Measurements from ENCODE around the gene SLC38A9.

The SLC38A9 gene

DNA sequence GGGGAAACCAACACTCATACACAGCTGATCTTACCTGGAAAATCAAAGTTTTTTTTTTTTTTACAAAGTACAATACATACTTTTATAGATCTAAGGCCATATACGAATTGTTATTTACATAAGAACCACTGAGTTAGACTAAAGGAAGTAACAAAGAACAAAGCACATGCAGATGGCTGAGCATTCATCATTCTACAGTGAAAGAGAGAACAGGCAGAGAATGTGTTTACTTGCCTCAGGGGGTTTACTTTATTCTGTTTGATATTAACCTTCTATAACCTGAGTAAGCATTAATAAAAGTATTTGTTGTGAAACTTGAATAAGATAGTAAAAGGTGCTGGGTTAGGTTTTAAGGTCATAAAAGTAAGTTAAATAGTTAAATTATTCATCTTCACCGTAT is 54.7 kb downstream of the SLC38A9 start:
- Histone ChIP-seq H3K9me3 (ENCODE audit: low read depth, low read length) (no peaks in the 10 kb centered on the region), H3K27ac (peak overlapping the region; percentile 30; the same call in 1 of the 2 replicates), H3K4me3 (no peak overlapping the region), H3K9ac (ENCODE audit: insufficient read length) (no peak overlapping the region), H3K36me3 (ENCODE audit: insufficient read depth, low read length) (no peaks in the 10 kb centered on the region; the same call in 1 of the 2 replicates)
- DNase-seq (ENCODE audit: low read depth, low spot score) = no peak
- TF ChIP-seq EZH2 (IDR thresholded peaks at IDR 0.05) = no peak

DNA sequence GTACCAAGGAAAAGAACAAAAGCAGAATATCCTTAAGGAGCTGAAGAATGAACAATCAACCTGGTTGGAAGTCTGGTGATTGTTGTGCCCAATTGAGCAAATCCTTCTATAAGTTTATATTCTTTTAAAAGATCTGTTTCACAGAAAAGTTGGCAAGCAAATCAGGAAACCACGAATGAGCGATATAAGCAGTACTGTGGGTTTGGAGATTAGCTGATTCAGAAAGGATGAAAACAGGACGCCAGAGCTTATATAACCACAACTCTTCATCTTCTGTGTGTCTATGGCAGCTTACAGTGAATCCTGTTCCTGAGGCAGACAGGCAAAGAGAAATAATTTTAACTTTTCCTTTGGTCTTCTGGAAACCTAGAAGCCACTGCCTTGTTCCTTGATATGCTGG is 61.7 kb downstream of the SLC38A9 start:
- H3K4me3 ChIP-seq = no peak overlapping the region
- no peak overlapping the region for H3K9ac ChIP-seq (ENCODE audit: insufficient read length)
- no peaks in the 10 kb centered on the region for H3K9me3 ChIP-seq (ENCODE audit: low read depth, low read length)
- peak overlapping the region; percentile 22; the same call in 1 of the 2 replicates for H3K27ac ChIP-seq
- peaks cover 8% of the 10 kb centered on the region for H3K36me3 ChIP-seq (ENCODE audit: insufficient read depth, low read length)
- TF ChIP-seq POLR2AphosphoS5 (IDR thresholded peaks at IDR 0.05; ENCODE audit: borderline replicate concordance, low read depth, low read length) (no peak), EZH2 (IDR thresholded peaks at IDR 0.05) (no peak), FOXP2 (optimal IDR thresholded peaks at IDR 0.05; ENCODE audit: control extremely low read depth, extremely low read length, insufficient read depth) (no peak)
- no peak for DNase-seq (ENCODE audit: low read depth, low spot score)

DNA sequence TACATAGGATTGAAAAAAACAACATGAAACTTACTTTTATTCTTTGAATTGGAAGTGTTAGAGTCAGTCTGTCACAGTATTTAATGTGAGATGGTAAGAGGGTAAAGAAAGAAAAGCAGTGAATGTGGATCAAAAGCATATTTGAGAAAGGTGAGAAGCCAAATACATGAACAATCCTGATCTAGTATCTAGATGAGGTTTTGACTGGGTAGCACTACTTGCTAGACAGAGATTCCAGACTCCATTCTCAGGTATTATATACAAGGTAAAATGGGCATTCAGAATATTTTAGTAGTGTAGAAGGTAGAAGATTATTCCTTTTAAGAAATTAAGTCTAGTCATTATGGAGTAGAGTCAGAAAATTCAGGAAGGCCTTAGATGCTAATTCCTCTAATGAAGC is 62.2 kb downstream of the SLC38A9 start:
- no peak overlapping the region for H3K9ac ChIP-seq (ENCODE audit: insufficient read length)
- no peak for DNase-seq (ENCODE audit: low read depth, low spot score)
- H3K9me3 ChIP-seq (ENCODE audit: low read depth, low read length) = no peaks in the 10 kb centered on the region
- TF ChIP-seq EZH2 (IDR thresholded peaks at IDR 0.05) = no peak
- no peak for TF ChIP-seq POLR2AphosphoS5 (IDR thresholded peaks at IDR 0.05; ENCODE audit: borderline replicate concordance, low read depth, low read length)
- TF ChIP-seq FOXP2 (optimal IDR thresholded peaks at IDR 0.05; ENCODE audit: control extremely low read depth, extremely low read length, insufficient read depth) = no peak
- peaks cover 12% of the 10 kb centered on the region for H3K36me3 ChIP-seq (ENCODE audit: insufficient read depth, low read length)
- H3K27ac ChIP-seq = peak overlapping the region; percentile 22; the same call in 1 of the 2 replicates
- H3K4me3 ChIP-seq = no peak overlapping the region

DNA sequence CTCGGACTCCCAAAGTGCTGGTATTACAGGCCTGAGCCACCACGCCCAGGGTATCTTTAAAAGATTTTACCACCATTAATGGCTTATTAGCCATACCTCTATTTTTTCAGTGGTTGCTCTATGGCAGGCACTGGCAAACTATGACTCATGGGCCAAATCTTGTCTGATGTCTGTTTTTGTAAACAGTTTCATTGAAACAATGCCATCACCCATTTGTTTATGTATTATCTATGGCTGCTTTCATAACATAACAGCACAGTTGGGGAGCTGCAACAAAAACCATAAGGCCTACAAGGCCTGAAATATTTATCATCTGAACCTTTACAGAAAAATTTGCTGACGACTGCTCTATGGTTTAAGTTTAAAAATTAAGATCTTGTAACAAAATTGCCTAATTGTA is 66.8 kb downstream of the SLC38A9 start:
- DNase-seq (ENCODE audit: low read depth, low spot score) = no peak
- Histone ChIP-seq H3K36me3 (ENCODE audit: insufficient read depth, low read length) (peaks cover 6% of the 10 kb centered on the region), H3K9me3 (ENCODE audit: low read depth, low read length) (no peaks in the 10 kb centered on the region), H3K4me3 (no peak overlapping the region), H3K27ac (no peak overlapping the region), H3K9ac (ENCODE audit: insufficient read length) (no peak overlapping the region)
- TF ChIP-seq POLR2AphosphoS5 (IDR thresholded peaks at IDR 0.05; ENCODE audit: borderline replicate concordance, low read depth, low read length) = no peak
- TF ChIP-seq FOXP2 (optimal IDR thresholded peaks at IDR 0.05; ENCODE audit: control extremely low read depth, extremely low read length, insufficient read depth) = no peak
- no peak for TF ChIP-seq EZH2 (IDR thresholded peaks at IDR 0.05)

DNA sequence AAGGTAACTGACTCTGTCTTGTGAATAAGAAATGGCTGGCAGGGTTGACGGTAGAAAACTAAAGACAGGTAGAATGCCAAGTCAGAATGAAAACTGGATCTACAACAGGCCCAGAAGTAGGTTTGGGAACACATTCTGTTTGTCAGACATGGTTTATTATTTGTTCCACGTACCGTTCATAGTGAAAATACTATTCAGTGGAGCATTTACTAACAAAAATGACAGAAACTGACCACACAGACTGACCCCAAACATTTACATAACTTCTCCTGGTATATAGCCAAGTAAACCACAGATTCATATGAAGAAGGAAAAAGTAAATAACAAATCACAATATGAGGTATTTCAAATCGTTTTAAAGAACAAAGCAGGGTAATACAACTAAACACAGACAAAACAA is 73.7 kb downstream of the SLC38A9 start:
- no peak for DNase-seq (ENCODE audit: low read depth, low spot score)
- no peak for TF ChIP-seq POLR2AphosphoS5 (IDR thresholded peaks at IDR 0.05; ENCODE audit: borderline replicate concordance, low read depth, low read length)
- no peak for TF ChIP-seq EZH2 (IDR thresholded peaks at IDR 0.05)
- no peak for TF ChIP-seq FOXP2 (optimal IDR thresholded peaks at IDR 0.05; ENCODE audit: control extremely low read depth, extremely low read length, insufficient read depth)
- H3K4me3 ChIP-seq = no peak overlapping the region

DNA sequence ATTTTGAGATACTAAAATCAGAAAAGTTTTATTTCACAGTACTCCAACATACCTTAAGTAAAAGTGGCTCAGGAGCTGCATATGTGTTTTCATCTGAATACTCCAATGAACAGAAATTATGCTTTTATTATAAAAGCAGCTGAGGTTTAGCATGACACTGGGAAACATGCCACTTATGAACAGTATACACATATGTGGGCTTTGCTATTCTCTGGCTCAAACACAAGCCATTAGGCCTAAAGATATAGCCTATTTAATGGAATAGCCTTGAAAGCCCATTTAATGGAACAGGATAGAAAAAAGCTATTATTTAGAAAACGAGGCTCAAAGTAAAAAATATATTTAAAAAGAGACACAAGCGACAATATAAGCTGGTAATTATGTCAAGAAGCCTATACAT is 74.1 kb downstream of the SLC38A9 start:
- H3K36me3 ChIP-seq (ENCODE audit: insufficient read depth, low read length) = no peaks in the 10 kb centered on the region
- DNase-seq (ENCODE audit: low read depth, low spot score) = no peak
- no peak overlapping the region for H3K27ac ChIP-seq
- TF ChIP-seq POLR2AphosphoS5 (IDR thresholded peaks at IDR 0.05; ENCODE audit: borderline replicate concordance, low read depth, low read length) (no peak), EZH2 (IDR thresholded peaks at IDR 0.05) (no peak), FOXP2 (optimal IDR thresholded peaks at IDR 0.05; ENCODE audit: control extremely low read depth, extremely low read length, insufficient read depth) (no peak)
- no peaks in the 10 kb centered on the region for H3K9me3 ChIP-seq (ENCODE audit: low read depth, low read length)
- H3K4me3 ChIP-seq = no peak overlapping the region
- H3K9ac ChIP-seq (ENCODE audit: insufficient read length) = no peak overlapping the region

More for the DNA sequence above, 73.7 kb downstream of the SLC38A9 start:
- Histone ChIP-seq H3K9ac (ENCODE audit: insufficient read length) (no peak overlapping the region), H3K36me3 (ENCODE audit: insufficient read depth, low read length) (no peaks in the 10 kb centered on the region), H3K9me3 (ENCODE audit: low read depth, low read length) (no peaks in the 10 kb centered on the region), H3K27ac (no peak overlapping the region)

DNA sequence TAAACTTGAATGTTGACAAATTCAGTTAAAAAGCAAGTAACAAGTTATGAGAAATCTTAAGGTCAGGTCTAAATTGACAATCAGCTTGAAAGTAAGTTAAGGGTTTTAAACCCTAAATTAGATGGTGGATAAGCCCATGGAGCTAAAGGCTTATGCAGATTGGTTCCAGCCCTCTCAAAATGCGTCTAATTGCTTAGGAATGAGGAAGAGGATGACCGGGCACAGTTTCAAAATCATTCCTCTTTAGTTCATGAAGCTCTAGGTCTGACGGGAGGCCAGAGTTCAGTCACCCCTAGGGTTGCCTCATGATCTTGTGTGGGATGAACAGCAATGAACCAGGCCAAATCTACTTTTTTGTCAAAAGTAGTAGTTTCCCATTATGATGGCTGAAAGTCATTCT is 75.4 kb downstream of the SLC38A9 start:
- Histone ChIP-seq H3K36me3 (ENCODE audit: insufficient read depth, low read length) (no peaks in the 10 kb centered on the region), H3K27ac (no peak overlapping the region), H3K9me3 (ENCODE audit: low read depth, low read length) (no peaks in the 10 kb centered on the region), H3K4me3 (no peak overlapping the region), H3K9ac (ENCODE audit: insufficient read length) (no peak overlapping the region)
- TF ChIP-seq FOXP2 (optimal IDR thresholded peaks at IDR 0.05; ENCODE audit: control extremely low read depth, extremely low read length, insufficient read depth) (no peak), EZH2 (IDR thresholded peaks at IDR 0.05) (no peak), POLR2AphosphoS5 (IDR thresholded peaks at IDR 0.05; ENCODE audit: borderline replicate concordance, low read depth, low read length) (no peak)
- no peak for DNase-seq (ENCODE audit: low read depth, low spot score)

DNA sequence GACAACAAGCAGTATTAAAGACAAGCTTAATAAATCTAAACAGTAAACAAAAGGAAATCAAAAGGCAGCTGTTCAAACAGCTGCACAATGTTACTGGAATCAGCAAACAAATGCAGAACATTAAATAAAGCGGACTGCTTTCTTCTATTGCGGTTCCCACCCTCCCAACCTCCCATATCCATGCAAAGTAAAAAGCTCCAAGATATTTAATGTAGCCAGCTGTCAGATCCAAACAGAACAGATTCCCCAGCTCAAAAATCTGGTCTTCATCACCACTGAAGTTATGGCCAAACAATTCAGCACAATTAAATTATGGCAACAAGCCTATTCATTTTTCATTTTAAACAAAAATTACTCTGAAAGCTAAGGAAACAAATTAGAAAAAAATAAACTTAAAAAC is 75.9 kb downstream of the SLC38A9 start:
- Histone ChIP-seq H3K36me3 (ENCODE audit: insufficient read depth, low read length) (no peaks in the 10 kb centered on the region), H3K27ac (no peak overlapping the region), H3K4me3 (no peak overlapping the region), H3K9me3 (ENCODE audit: low read depth, low read length) (no peaks in the 10 kb centered on the region), H3K9ac (ENCODE audit: insufficient read length) (no peak overlapping the region)
- TF ChIP-seq FOXP2 (optimal IDR thresholded peaks at IDR 0.05; ENCODE audit: control extremely low read depth, extremely low read length, insufficient read depth) (no peak), EZH2 (IDR thresholded peaks at IDR 0.05) (no peak)
- no peak for DNase-seq (ENCODE audit: low read depth, low spot score)

DNA sequence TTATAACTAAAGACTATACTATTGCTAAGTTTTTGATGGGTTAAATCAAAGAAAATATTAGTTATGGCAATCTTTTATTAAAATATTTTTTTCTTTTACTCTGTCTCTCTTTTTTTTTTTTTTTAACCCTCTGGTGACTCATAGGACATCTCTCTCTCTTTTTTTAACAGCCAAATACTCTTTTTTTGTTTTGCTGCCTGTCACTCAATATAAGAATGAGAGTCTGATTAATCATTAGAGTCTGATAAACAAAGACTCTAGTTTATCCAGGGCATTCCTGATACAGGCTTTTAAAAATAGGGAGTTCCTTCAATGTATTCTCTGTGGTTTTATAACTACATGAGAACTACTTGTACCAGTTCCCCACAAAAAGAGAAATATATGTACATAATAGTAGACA is 77.3 kb downstream of the SLC38A9 start:
- H3K9me3 ChIP-seq (ENCODE audit: low read depth, low read length) = no peaks in the 10 kb centered on the region
- H3K27ac ChIP-seq = no peak overlapping the region
- H3K9ac ChIP-seq (ENCODE audit: insufficient read length) = no peak overlapping the region
- no peak for TF ChIP-seq EZH2 (IDR thresholded peaks at IDR 0.05)
- no peak for TF ChIP-seq FOXP2 (optimal IDR thresholded peaks at IDR 0.05; ENCODE audit: control extremely low read depth, extremely low read length, insufficient read depth)
- no peak for TF ChIP-seq POLR2AphosphoS5 (IDR thresholded peaks at IDR 0.05; ENCODE audit: borderline replicate concordance, low read depth, low read length)
- no peak overlapping the region for H3K4me3 ChIP-seq
- no peaks in the 10 kb centered on the region for H3K36me3 ChIP-seq (ENCODE audit: insufficient read depth, low read length)
- no peak for DNase-seq (ENCODE audit: low read depth, low spot score)
